SK-N-SH (cell line): ENCODE measurements around the gene SND1. TPM values are rescaled to one million over a fixed set of nuclear protein-coding genes. Genes with fewer than 3 reads are reported as not detected.

Source experiments
- CTCF ChIA-PET: fragments of 300-600, 350-600 bp; formaldehyde crosslinking; extraction: SDS; loops from one replicate; lab custom pipeline; 2021; lab: Yijun Ruan, JAX
- POLR2A ChIA-PET: fragments of 350-600 bp; sonication (Branson Sonifier 250); formaldehyde crosslinking; extraction: SDS; loops from one replicate; lab custom pipeline; 2020; ENCODE audit warnings: antibody characterized with exemption, inconsistent platforms; lab: Yijun Ruan, JAX
- DNase-seq: peaks from one replicate; pipeline ENCODE4 v3.0.0; 2012
- H2AFZ ChIP-seq: fragments of 200-600 bp; sonication (generic); 2 replicates; pipeline ENCODE4 v1.8.1; 2016; ENCODE audit warnings: antibody characterized with exemption, mild to moderate bottlenecking, low read depth
- H3F3A ChIP-seq: fragments of 200-600 bp; sonication (generic); replicated peaks from 2 replicates; pipeline ENCODE3; 2016; ENCODE audit warnings: antibody characterized with exemption, mild to moderate bottlenecking; ENCODE audit not compliant: insufficient read depth
- H3K27ac ChIP-seq, 2 experiments: fragments of 200-500 bp in 1 of 2; fragments of 200-600 bp in 1 of 2; sonication (Bioruptor generic) in 1 of 2; sonication (generic), shearing (Covaris generic) in 1 of 2; 2 replicates each; pipeline versions ENCODE4 v1.5.1 to v1.6.1; 2014 to 2016; ENCODE audit warnings: low read depth in 2 of 2, inconsistent platforms in 1 of 2, low read length in 1 of 2, mild to moderate bottlenecking in 1 of 2, mixed read lengths in 1 of 2
- H3K27me3 ChIP-seq: fragments of 200-600 bp; sonication (generic), shearing (Covaris generic); 2 replicates; pipeline ENCODE4 v1.6.1; 2016; ENCODE audit warnings: mixed run types; ENCODE audit not compliant: insufficient read depth
- H3K36me3 ChIP-seq, 2 experiments: fragments of 200-500 bp in 1 of 2; fragments of 200-600 bp in 1 of 2; sonication (Bioruptor generic) in 1 of 2; sonication (generic) in 1 of 2; replicated peaks in 1 of 2; 2 replicates each; pipeline versions ENCODE3 to v1.5.1; 2014 to 2016; ENCODE audit warnings: low read length in 1 of 2, mild to moderate bottlenecking in 1 of 2; ENCODE audit not compliant: insufficient read depth in 2 of 2, control insufficient read depth in 1 of 2
- H3K4me1 ChIP-seq, 2 experiments: fragments of 200-500 bp in 1 of 2; fragments of 200-600 bp in 1 of 2; sonication (Bioruptor generic) in 1 of 2; sonication (generic), shearing (Covaris generic) in 1 of 2; 2 replicates each; pipeline versions ENCODE4 v1.5.1 to v1.6.1; 2014 to 2016; ENCODE audit warnings: low read depth in 1 of 2, low read length in 1 of 2, mixed run types in 1 of 2; ENCODE audit not compliant: insufficient read depth in 2 of 2, control insufficient read depth in 1 of 2
- H3K4me2 ChIP-seq: fragments of 200-600 bp; sonication (generic), shearing (Covaris generic); 2 replicates; pipeline ENCODE4 v1.6.1; 2017; ENCODE audit warnings: mixed run types
- H3K4me3 ChIP-seq, 2 experiments: fragments of 200-500 bp in 1 of 2; fragments of 200-600 bp in 1 of 2; sonication (Bioruptor generic) in 1 of 2; sonication (generic), shearing (Covaris generic) in 1 of 2; 2 replicates each; pipeline versions ENCODE4 v1.5.1 to v1.8.1; 2014 to 2016; ENCODE audit warnings: low read depth in 2 of 2, inconsistent platforms in 1 of 2, low read length in 1 of 2, mild to moderate bottlenecking in 1 of 2, mixed read lengths in 1 of 2, moderate library complexity in 1 of 2
- H3K79me2 ChIP-seq: fragments of 200-600 bp; sonication (generic); 2 replicates; pipeline ENCODE4 v1.8.1; 2017; ENCODE audit warnings: mild to moderate bottlenecking; ENCODE audit not compliant: insufficient read depth
- H3K9ac ChIP-seq: fragments of 200-600 bp; sonication (generic); 2 replicates; pipeline ENCODE4 v1.6.1; 2017; ENCODE audit warnings: mixed run types
- H3K9me2 ChIP-seq: fragments of 200-600 bp; sonication (generic); 2 replicates; pipeline ENCODE4 v1.6.1; 2017; ENCODE audit warnings: mixed run types
- H3K9me3 ChIP-seq: fragments of 200-600 bp; sonication (generic); 2 replicates; pipeline ENCODE4 v1.6.1; 2017; ENCODE audit warnings: mixed run types, mild to moderate bottlenecking, moderate library complexity
- H4K20me1 ChIP-seq: fragments of 200-600 bp; sonication (generic); 2 replicates; pipeline ENCODE4 v1.6.1; 2017; ENCODE audit warnings: mild to moderate bottlenecking, mixed run types; ENCODE audit not compliant: insufficient read depth
- CTCF ChIP-seq: fragments of 200-600 bp; sonication (generic); IDR thresholded peaks from 2 replicates; pipeline ENCODE4 v1.6.1; 2017; ENCODE audit warnings: antibody characterized with exemption, mild to moderate bottlenecking, moderate library complexity
- EP300 ChIP-seq, 2 experiments: IDR thresholded peaks; 2 replicates each; pipeline versions ENCODE4 v1.4.0 to v1.6.1; 2012; ENCODE audit warnings: borderline replicate concordance in 1 of 2, low read depth in 1 of 2, low read length in 1 of 2
- FOSL2 ChIP-seq: IDR thresholded peaks from 2 replicates; pipeline ENCODE4 v1.4.0; 2012; ENCODE audit warnings: low read depth, mild to moderate bottlenecking, moderate library complexity, borderline replicate concordance
- FOXJ3 ChIP-seq: sonication (generic); formaldehyde crosslinking; IDR thresholded peaks from 2 replicates; pipeline ENCODE4 v1.5.1; 2020; ENCODE audit warnings: mild to moderate bottlenecking, missing genetic modification reagents
- FOXM1 ChIP-seq: IDR thresholded peaks from 2 replicates; pipeline ENCODE4 v1.4.0; 2012; ENCODE audit warnings: low read depth, mild to moderate bottlenecking
- GABPA ChIP-seq: IDR thresholded peaks from 2 replicates; pipeline ENCODE4 v1.4.0; 2012; ENCODE audit warnings: low read depth, mild to moderate bottlenecking
- IRF3 ChIP-seq: fragments of 150-350 bp; IDR thresholded peaks from 2 replicates; pipeline ENCODE4 v1.6.1; 2016; ENCODE audit warnings: mild to moderate bottlenecking, low read depth, low read length
- JUND ChIP-seq: IDR thresholded peaks from 2 replicates; pipeline ENCODE4 v1.4.0; 2012
- MEF2A ChIP-seq: IDR thresholded peaks from 2 replicates; pipeline ENCODE4 v1.4.0; 2012; ENCODE audit warnings: low read depth, borderline replicate concordance
- MXI1 ChIP-seq: IDR thresholded peaks from 2 replicates; pipeline ENCODE4 v1.6.1; 2012; ENCODE audit warnings: mild to moderate bottlenecking, low read depth, low read length, improper control_type of control experiment
- NRF1 ChIP-seq: IDR thresholded peaks from 2 replicates; pipeline ENCODE4 v1.6.1; 2012; ENCODE audit warnings: low read depth, mild to moderate bottlenecking, low read length
- POLR2AphosphoS5 ChIP-seq: IDR thresholded peaks from 2 replicates; pipeline ENCODE4 v1.6.1; 2012; ENCODE audit warnings: low read depth, low read length
- RAD21 ChIP-seq: IDR thresholded peaks from 2 replicates; pipeline ENCODE4 v1.6.1; 2012; ENCODE audit warnings: mild to moderate bottlenecking, low read length
- RCOR1 ChIP-seq: fragments of 150-350 bp; IDR thresholded peaks from 2 replicates; pipeline ENCODE4 v1.6.1; 2017; ENCODE audit warnings: antibody characterized with exemption, low read length
- RFX5 ChIP-seq: IDR thresholded peaks from 2 replicates; pipeline ENCODE4 v1.6.1; 2012; ENCODE audit warnings: mild to moderate bottlenecking, improper control_type of control experiment, low read length
- RXRA ChIP-seq: IDR thresholded peaks from 2 replicates; pipeline ENCODE4 v1.4.0; 2012; ENCODE audit warnings: low read depth, mild to moderate bottlenecking, borderline replicate concordance
- SIN3A ChIP-seq: IDR thresholded peaks from 2 replicates; pipeline ENCODE4 v1.6.1; 2012; ENCODE audit warnings: low read depth, mild to moderate bottlenecking, low read length, moderate library complexity, borderline replicate concordance
- SMC3 ChIP-seq: IDR thresholded peaks from 2 replicates; pipeline ENCODE4 v1.6.1; 2012; ENCODE audit warnings: low read depth, low read length, improper control_type of control experiment
- YY1 ChIP-seq: IDR thresholded peaks from 2 replicates; pipeline ENCODE4 v1.4.0; 2012; ENCODE audit warnings: low read depth, mild to moderate bottlenecking
- ZBTB33 ChIP-seq: IDR thresholded peaks from 2 replicates; pipeline ENCODE4 v1.4.0; 2012; ENCODE audit warnings: low read depth, borderline replicate concordance
- WGBS: methylation state at CpG from one replicate; pipeline ENCODE4 v1.1.6; 2017; ENCODE audit warnings: low lambda C conversion rate; 5-methylcytosine and 5-hydroxymethylcytosine counted together
- polyA plus RNA-seq, 3 experiments: library from polyadenylated mRNA; depleted of rRNA; stranded (reverse); fragments of >200 nt; gene quantifications; 2 replicates each; pipeline ENCODE4 v1.2.3, GENCODE V29; 2012

The SND1 gene
- polyA plus RNA-seq, 1 of the 3 experiments (the other 2 are of a cell fraction), result 165 TPM

GRCh38 chr7:127933146-127933545 lies 281.2 kb downstream of the SND1 start:
- no peak for DNase-seq
- Histone ChIP-seq H3K4me1 (peaks cover 0 to 3% of the 10 kb centered on the region in 2 experiments; a peak in 1 of 4 replicates), H3F3A (peaks cover 3% of the 10 kb centered on the region), H3K4me3 (no peak overlapping the region), H3K9ac (no peak overlapping the region), H3K4me2 (no peak overlapping the region), H4K20me1 (peaks cover 1% of the 10 kb centered on the region), H2AFZ (no peak overlapping the region), H3K27me3 (no peaks in the 10 kb centered on the region), H3K27ac (no peak overlapping the region), H3K79me2 (peaks cover 6% of the 10 kb centered on the region; the same call in 1 of the 2 replicates), H3K9me2 (no peaks in the 10 kb centered on the region), H3K9me3 (0 out of 2 replicates have a peak, but pooled peaks cover 6% of the 10 kb centered on the region), H3K36me3 (peaks cover 31 to 38% of the 10 kb centered on the region in 2 experiments)
- 98% methylated on average over 4 of the region's 4 CpGs for WGBS
- POLR2A ChIA-PET, result no interaction called here
- CTCF ChIA-PET, result interaction anchor here (0.7 to 1.2 kb wide), 2 partner anchors 21 to 224 kb away, joined by 3 read pairs; no protein-coding TSS in a partner anchor
- no peak for TF ChIP-seq FOXM1
- TF ChIP-seq SMC3, result no peak
- TF ChIP-seq GABPA, result no peak
- no peak for TF ChIP-seq EP300 (IDR thresholded peaks at IDR 0.05; ENCODE audit: borderline replicate concordance in 1 of 2, low read depth in 1 of 2, low read length in 1 of 2)
- TF ChIP-seq RFX5, result no peak
- TF ChIP-seq NRF1, result no peak
- no peak for TF ChIP-seq IRF3
- no peak for TF ChIP-seq YY1
- no peak for TF ChIP-seq RXRA
- no peak for TF ChIP-seq MXI1
- TF ChIP-seq JUND, result no peak
- TF ChIP-seq FOXJ3 (CRISPR knock-in tag), result no peak
- no peak for TF ChIP-seq RAD21
- no peak for TF ChIP-seq ZBTB33
- no peak for TF ChIP-seq MEF2A
- no peak for TF ChIP-seq POLR2AphosphoS5

GRCh38 chr7:127934711-127935110 lies 282.7 kb downstream of the SND1 start:
- Histone ChIP-seq H3K27me3 (no peaks in the 10 kb centered on the region), H3K4me2 (no peak overlapping the region), H2AFZ (no peak overlapping the region), H4K20me1 (no peaks in the 10 kb centered on the region), H3K4me1 (peaks cover 9 to 16% of the 10 kb centered on the region in 2 experiments; a peak in 3 of 4 replicates), H3K27ac (no peak overlapping the region), H3K9me3 (0 out of 2 replicates have a peak, but pooled peaks cover 6% of the 10 kb centered on the region), H3K79me2 (peaks cover 4% of the 10 kb centered on the region; the same call in 1 of the 2 replicates), H3K9ac (no peak overlapping the region), H3K9me2 (no peaks in the 10 kb centered on the region), H3F3A (peaks cover 11% of the 10 kb centered on the region), H3K36me3 (peaks cover 28 to 33% of the 10 kb centered on the region in 2 experiments), H3K4me3 (no peak overlapping the region)
- CTCF ChIA-PET, result no interaction called here
- TF ChIP-seq SIN3A (no peak), MXI1 (no peak), SMC3 (no peak), FOXM1 (no peak), RCOR1 (no peak), YY1 (no peak), CTCF (no peak), RXRA (no peak), FOSL2 (no peak), MEF2A (no peak)
- POLR2A ChIA-PET, result no interaction called here
- no peak for DNase-seq
- WGBS, result 97% methylated on average over 5 of the region's 5 CpGs
